ENCODE results near the gene TMEM145.

The TMEM145 gene

GRCh38 chr19:42362891-42363440 is 49.9 kb downstream of the TMEM145 start:
- DNase-seq (ENCODE audit: low read depth), result no peak

- no peak for DNase-seq (ENCODE audit: low read depth)
These were observed 50.7 kb downstream of the TMEM145 start for GRCh38 chr19:42363614-42364346.

- DNase-seq (ENCODE audit: low read depth), result no peak
These were observed 53.6 kb downstream of the TMEM145 start for GRCh38 chr19:42366673-42367072.

GRCh38 chr19:42367929-42368328 is 54.8 kb downstream of the TMEM145 start:
- DNase-seq (ENCODE audit: low read depth), result no peak

- no peak for DNase-seq (ENCODE audit: low read depth)
These were observed 55.3 kb downstream of the TMEM145 start for GRCh38 chr19:42368360-42368759.

GRCh38 chr19:42368765-42369164 is 55.7 kb downstream of the TMEM145 start:
- no peak for DNase-seq (ENCODE audit: low read depth)

GRCh38 chr19:42369433-42370067 is 56.4 kb downstream of the TMEM145 start:
- no peak for DNase-seq (ENCODE audit: low read depth)

- no peak for DNase-seq (ENCODE audit: low read depth)
These were observed 57.0 kb downstream of the TMEM145 start for GRCh38 chr19:42370068-42370520.

GRCh38 chr19:42370626-42371175 is 57.6 kb downstream of the TMEM145 start:
- no peak for DNase-seq (ENCODE audit: low read depth)
